ENCODE data around the gene MRPL17. TPM values are rescaled to one million over a fixed set of nuclear protein-coding genes. Genes with fewer than 3 reads are reported as not detected.

MRPL17 gene
- total RNA-seq, 1 donor from 2014 or later = 91.9 TPM

DNA sequence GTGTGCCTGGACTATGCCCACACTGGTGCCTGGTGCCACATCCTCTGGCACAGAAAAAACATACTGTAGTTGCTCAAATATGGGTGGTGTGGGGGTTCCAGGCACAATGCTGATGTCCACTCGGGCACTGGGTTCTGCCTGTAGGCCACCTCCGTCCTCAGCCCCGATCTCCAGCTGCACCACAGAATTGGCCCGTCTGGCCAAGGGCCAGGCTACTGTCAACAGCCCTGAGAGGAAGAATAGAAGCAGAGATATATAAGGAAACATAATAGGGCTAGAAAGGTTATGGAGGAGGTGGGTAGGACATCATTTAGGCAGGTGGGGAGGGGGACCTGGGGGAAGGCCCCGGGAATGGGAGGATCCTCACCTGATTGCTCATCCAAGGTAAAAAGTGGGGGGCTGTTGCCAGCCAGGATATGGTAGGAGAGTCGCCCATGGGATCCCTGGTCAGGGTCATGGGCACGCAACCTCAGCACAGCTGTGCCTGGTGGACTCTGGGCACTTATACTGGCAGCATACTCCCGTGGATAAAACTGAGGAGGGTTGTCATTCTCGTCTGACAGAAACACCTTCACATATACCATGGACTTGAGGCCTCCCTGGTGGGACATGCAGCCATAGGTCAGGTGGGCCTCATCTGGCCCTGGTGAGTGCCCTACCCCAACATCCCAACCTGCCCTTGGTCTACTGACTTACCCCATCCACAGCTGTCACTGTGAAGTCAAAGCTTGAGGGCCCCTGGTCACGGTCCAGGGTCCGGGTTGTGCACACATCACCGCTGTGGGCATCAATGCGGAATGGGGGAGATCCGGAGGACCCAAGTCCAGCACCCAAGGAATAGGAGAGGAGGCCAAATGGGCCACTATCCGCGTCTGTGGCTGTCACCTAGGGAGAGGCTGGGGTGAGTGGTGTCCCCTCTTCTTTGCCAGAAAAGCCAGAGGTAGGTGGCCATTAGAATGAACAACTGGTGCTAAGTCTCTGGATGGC is 49.4 kb downstream of the MRPL17 start:
- no peak for DNase-seq (ENCODE audit: low read depth, low spot score)

DNA sequence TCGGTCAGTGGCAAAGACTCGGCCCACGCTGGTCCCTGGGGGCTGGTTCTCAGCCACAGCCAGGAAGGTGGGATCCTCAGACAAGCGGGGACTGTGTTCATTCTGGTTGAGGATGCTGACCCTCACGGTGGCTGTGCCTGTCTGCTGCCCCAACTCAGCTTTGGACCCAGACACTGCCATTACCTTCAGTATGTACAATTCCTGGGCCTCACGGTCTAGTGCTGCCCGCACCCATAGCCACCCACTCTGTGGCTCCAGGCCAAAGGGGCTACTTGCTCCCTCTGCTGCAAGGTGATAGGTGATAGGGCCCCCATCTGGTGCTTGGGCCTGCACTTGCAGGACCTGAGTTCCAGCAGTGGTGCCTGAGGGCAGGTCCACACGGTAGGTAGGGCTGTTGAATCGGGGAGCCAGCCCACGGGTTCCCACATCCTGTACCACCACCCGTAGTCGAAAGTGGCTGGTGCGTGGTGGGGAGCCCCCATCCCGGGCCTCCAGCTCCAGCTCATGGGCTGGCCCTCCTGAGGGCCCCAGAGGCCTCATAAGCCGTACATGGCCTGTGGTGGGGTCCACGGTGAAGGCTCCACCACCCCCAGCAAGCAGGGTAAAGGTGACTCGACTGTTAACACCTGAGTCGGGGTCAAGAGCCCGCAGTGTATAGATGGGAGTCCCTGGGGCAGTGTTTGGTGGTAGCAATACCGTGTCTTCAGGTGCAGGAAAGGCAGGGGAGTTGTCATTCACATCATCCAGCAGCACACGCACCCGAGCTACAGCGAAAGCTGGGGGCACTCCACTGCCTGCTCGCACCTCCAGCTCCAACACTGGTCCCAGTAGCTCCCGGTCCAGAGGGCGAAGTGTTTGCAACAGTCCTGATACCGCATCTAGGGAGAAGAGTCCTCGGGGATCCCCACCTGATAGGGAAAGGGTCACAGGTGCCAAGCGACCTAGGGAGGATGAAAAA is 50.7 kb downstream of the MRPL17 start:
- DNase-seq (ENCODE audit: low read depth, low spot score) = no peak

GRCh38 chr11:6631361-6631890 is 51.7 kb downstream of the MRPL17 start:
- DNase-seq (ENCODE audit: low read depth, low spot score) = no peak

DNA sequence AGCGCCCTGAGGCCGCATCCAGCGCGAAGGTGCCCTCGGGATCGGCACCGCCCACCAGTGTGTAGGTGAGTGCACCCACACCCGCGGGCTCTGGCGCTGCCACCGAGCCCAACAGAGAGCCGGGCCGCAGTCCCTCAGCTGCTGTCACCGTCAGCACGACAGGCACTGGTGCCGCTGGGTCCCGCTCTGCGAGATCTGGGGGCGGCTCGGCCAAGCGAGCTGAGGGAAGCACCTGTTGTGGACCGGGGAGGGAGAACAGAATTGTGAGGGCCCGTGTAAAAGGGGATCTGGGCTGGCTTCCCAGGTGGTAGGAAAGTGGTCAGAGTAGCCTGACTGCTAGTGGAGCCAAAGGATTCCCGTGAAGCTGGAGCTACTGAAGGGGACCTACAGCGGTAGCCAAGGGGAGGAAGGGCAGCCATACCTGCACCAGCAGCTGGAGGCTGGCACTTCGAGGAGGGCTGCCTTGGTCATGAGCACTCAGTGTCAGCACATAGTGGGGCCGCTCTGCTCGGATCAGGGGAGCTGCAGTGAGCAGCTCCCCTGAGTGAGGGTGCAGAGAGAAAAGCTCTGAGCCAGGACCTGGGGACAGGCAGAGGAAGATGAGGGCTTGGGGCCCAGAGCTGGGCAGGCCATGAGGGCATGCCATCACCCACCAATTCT is 52.4 kb downstream of the MRPL17 start:
- DNase-seq (ENCODE audit: low read depth, low spot score) = no peak

Other genes with a start within 250 kb of the MRPL17 start
- 0.13 and 0.32 TPM in 2 replicates for gene HPX, start 242.4 kb downstream of the MRPL17 start, total RNA-seq
- gene TRIM3, start 209.4 kb downstream of the MRPL17 start, total RNA-seq = 25.6 and 30.3 TPM in 2 replicates
- gene ARFIP2, start 202.0 kb downstream of the MRPL17 start, total RNA-seq = 53.2 and 64.8 TPM in 2 replicates
- gene TIMM10B, start 201.8 kb downstream of the MRPL17 start, total RNA-seq = 23.4 and 27.9 TPM in 2 replicates
- gene DNHD1, start 186.1 kb downstream of the MRPL17 start, total RNA-seq = 2.0 and 2.5 TPM in 2 replicates
- 13.2 and 23.7 TPM in 2 replicates for gene RRP8, start 79.7 kb downstream of the MRPL17 start, total RNA-seq
- gene ILK, start 79.6 kb downstream of the MRPL17 start, total RNA-seq = 138 and 213 TPM in 2 replicates
- gene TAF10, start 71.1 kb downstream of the MRPL17 start, total RNA-seq = 36.2 and 45.7 TPM in 2 replicates
- gene TPP1, start 63.9 kb downstream of the MRPL17 start, total RNA-seq = 85.3 and 160 TPM in 2 replicates
- gene DCHS1, start 27.5 kb downstream of the MRPL17 start, total RNA-seq = 41.7 and 47.4 TPM in 2 replicates
- 0.07 TPM in 2 replicates for gene OR2AG2, start 88.6 kb upstream of the MRPL17 start, total RNA-seq
- gene OR2AG1, start 99.7 kb upstream of the MRPL17 start, total RNA-seq = under 0.01 TPM in 1 of 2 replicates, not detected in the other
- gene OR6A2, start 116.3 kb upstream of the MRPL17 start, total RNA-seq = 0.07 and 0.20 TPM in 2 replicates
- gene OR10A5, start 162.3 kb upstream of the MRPL17 start, total RNA-seq = not detected in 2 replicates
- gene OR10A2, start 179.7 kb upstream of the MRPL17 start, total RNA-seq = not detected in 2 replicates
- gene OR10A4, start 193.3 kb upstream of the MRPL17 start, total RNA-seq = not detected in 2 replicates
- 0.07 and 0.18 TPM in 2 replicates for gene OR2D2, start 209.2 kb upstream of the MRPL17 start, total RNA-seq
- not detected in 2 replicates for gene OR2D3, start 237.7 kb upstream of the MRPL17 start, total RNA-seq
- 4.6 and 5.9 TPM in 2 replicates for gene ZNF215, start 243.1 kb upstream of the MRPL17 start, total RNA-seq

All from pulmonary artery endothelial cell (primary cell).